Pancreas (tissue), 10 donors: ENCODE measurements around the gene CD226. TPM values are rescaled to one million over a fixed set of nuclear protein-coding genes. Genes with fewer than 3 reads are reported as not detected.

Source experiments
- ATAC-seq, 4 donors: fragments of 200-7000 bp; cut with Tn5 transposase; one replicate each; pipeline versions ENCODE4 v1.8.0 to v1.9.1; 2020; ENCODE audit warnings: mild to moderate bottlenecking in 4 of 4, moderate library complexity in 4 of 4
- DNase-seq, 6 donors: peaks; one replicate each; pipeline ENCODE4 v3.0.0-alpha.2; 2020
- FAIRE-seq: peaks from 2 replicates; lab custom pipeline; 2012; peaks lifted over from hg19 to GRCh38; lab: Jason Lieb, UNC
- H3K27ac ChIP-seq, 4 donors: fragments of 200-600 bp; sonication (generic); 1 replicate in 3 of 4; 2 replicates in 1 of 4; pipeline versions ENCODE4 v1.5.0 to v1.8.0; 2020
- H3K27me3 ChIP-seq, 4 donors: fragments of 200-600 bp; one replicate each; pipeline ENCODE4 v1.8.0; 2021
- H3K36me3 ChIP-seq, 3 donors: fragments of 200-600 bp; sonication (generic) in 1 of 3; one replicate each; pipeline versions ENCODE4 v1.5.0 to v1.8.0; 2020 to 2021
- H3K4me1 ChIP-seq, 3 donors: fragments of 200-600 bp; one replicate each; pipeline ENCODE4 v1.8.0; 2021
- H3K4me3 ChIP-seq, 4 donors: fragments of 200-600 bp; sonication (generic) in 2 of 4; one replicate each; pipeline versions ENCODE4 v1.5.0 to v1.8.0; 2020 to 2021
- H3K9me3 ChIP-seq, 4 donors: fragments of 200-600 bp; one replicate each; pipeline ENCODE4 v1.8.0; 2021
- CTCF ChIP-seq, 4 donors: fragments of 200-600 bp; sonication (generic) in 3 of 4; IDR thresholded peaks; one replicate each; pipeline versions ENCODE4 v1.5.0 to v1.8.0; 2021; ENCODE audit warnings: antibody characterized with exemption in 4 of 4
- WGBS, 2 donors: extraction: QIAGEN DNeasy Blood & Tissue Kit; methylation state at CpG; one replicate each; pipeline ENCODE4 v1.1.7; 2013; 5-methylcytosine and 5-hydroxymethylcytosine counted together
- intact Hi-C, 3 donors: fragments of 100-400 bp; cut with DNase I; formaldehyde crosslinking; loops; one replicate each; pipeline versions ENCODE4 v1.11.1 to v1.14.2; 2022
- polyA plus RNA-seq, 2 donors: library from polyadenylated mRNA; stranded (reverse); fragments of 200-250 nt; gene quantifications; one replicate each; pipeline ENCODE4 v1.2.3, GENCODE V29; 2013
- total RNA-seq, 6 donors: library from RNA; stranded (reverse); fragmentation: NEBNext Ultra II Directional in 4 of 6; extraction: Animal tissue kit (Norgen Biotek cat#: 25700) in 4 of 6; gene quantifications; one replicate each; pipeline versions ENCODE4 v1.2.1 to v1.2.4, GENCODE V29; 2021 to 2023
- donor health status: healthy with polysubstance abuse.
- donor health status: DM: no; HTN: no; CAD: no; lungs with moderate emphysema.
- donor health status: DM: no; HTN: no; CAD: no.
- donor health status: control.
- donor health status: control.
- donor health status: Bipolar disorder and iron deficiency.
- donor health status: DM: yes; HTN: yes; CAD: no.
- donor health status: DM: no; HTN: no; CAD: no.
- donor health status: DM: no; HTN: no; CAD: no.
- donor health status: DM: yes; HTN: yes; CAD: no.

Gene CD226
- total and polyA plus RNA-seq, 8 donors = 0.07 to 1.1 (median 0.38) TPM

DNA sequence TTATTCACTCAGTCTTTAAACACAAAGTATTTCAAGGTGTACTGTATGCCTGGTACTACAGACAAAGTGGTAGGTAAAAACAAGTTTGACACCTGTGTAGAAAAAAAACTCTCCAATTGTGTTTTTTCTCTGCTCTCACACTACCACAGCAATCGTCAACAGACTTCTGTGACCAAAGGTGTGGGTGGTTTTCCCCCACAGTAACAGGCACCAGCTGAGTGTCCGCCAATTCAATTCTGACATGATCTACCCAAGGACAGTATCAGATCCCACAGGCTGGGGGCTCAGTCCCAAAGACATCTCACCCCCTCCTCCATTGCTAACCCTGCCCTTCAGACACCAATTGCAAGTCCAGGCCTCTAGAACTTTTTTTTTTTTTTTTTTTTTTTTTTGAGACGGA, 71.2 kb downstream of the CD226 start:
- ATAC-seq (no peak), DNase-seq (no peak), FAIRE-seq (no peak)
- WGBS, 2 donors = 77 to 83% methylated on average over 2 to 3 of the region's 3 CpGs
- TF ChIP-seq CTCF (IDR thresholded peaks at IDR 0.05) = no peak
- H3K4me3 ChIP-seq = no peak overlapping the region
- H3K9me3 ChIP-seq = no peaks in the 10 kb centered on the region
- intact Hi-C loops = no loop called here
- no peaks in the 10 kb centered on the region for H3K4me1 ChIP-seq
- H3K27ac ChIP-seq = no peak overlapping the region
- H3K27me3 ChIP-seq = no peaks in the 10 kb centered on the region
- H3K36me3 ChIP-seq = no peaks in the 10 kb centered on the region

GRCh38 chr18:69874058-69874457, 73.6 kb downstream of the CD226 start:
- H3K36me3 ChIP-seq = no peaks in the 10 kb centered on the region
- WGBS, 2 donors = 93% methylated on average over 2 of the region's 2 CpGs
- no peaks in the 10 kb centered on the region for H3K4me1 ChIP-seq
- H3K9me3 ChIP-seq = no peaks in the 10 kb centered on the region
- DNase-seq (no peak), FAIRE-seq (no peak), ATAC-seq (no peak)
- H3K27ac ChIP-seq = no peak overlapping the region
- intact Hi-C loops = no loop called here
- TF ChIP-seq CTCF (IDR thresholded peaks at IDR 0.05) = no peak
- no peak overlapping the region for H3K4me3 ChIP-seq
- no peaks in the 10 kb centered on the region for H3K27me3 ChIP-seq

DNA sequence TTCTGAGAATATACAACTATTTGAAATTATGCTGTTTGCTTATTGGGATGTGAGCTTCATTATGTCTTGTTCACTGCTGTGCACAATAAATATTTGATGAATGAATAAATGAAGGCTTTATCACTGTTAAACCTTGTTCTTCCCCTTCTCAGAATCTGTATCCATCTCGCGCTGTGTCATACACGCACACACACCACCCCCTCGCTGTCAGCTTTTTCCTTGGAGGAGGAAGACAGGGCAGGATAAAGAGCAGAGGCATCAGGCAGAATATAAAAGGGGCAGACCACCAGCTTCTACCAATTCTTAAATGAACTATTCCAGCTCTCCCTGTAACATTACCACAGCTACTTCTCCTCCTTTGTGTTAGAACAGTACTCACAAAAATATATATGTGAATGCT, 75.0 kb downstream of the CD226 start:
- Histone ChIP-seq H3K36me3 (no peaks in the 10 kb centered on the region), H3K4me1 (no peaks in the 10 kb centered on the region), H3K27me3 (no peaks in the 10 kb centered on the region), H3K4me3 (no peak overlapping the region), H3K27ac (no peak overlapping the region), H3K9me3 (no peaks in the 10 kb centered on the region)
- intact Hi-C loops = no loop called here
- FAIRE-seq = no peak
- WGBS, 2 donors = 82 to 83% methylated on average over 4 of the region's 4 CpGs
- no peak for ATAC-seq
- TF ChIP-seq CTCF (IDR thresholded peaks at IDR 0.05) = no peak
- no peak for DNase-seq

DNA sequence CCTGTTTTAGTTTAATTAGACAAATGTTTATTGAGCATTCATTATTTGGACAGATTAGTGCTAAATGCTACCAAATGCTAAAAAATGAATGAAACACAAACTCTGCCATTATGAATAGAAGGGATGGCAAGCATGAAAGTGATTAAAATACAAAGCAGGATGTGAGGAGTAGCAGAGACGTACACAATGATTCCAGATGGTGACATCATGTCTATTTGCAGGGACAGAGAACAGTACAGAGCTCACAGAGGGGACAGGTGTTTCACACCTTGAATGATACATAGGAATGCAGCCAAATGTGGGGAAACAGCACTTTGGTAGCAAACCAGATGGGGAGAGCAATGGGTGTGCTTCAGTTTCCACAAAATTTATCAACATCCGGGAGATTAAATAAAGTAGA, 76.3 kb downstream of the CD226 start:
- ATAC-seq (no peak), DNase-seq (no peak), FAIRE-seq (no peak)
- H3K27ac ChIP-seq = no peak overlapping the region
- H3K9me3 ChIP-seq = no peaks in the 10 kb centered on the region
- no peaks in the 10 kb centered on the region for H3K36me3 ChIP-seq
- intact Hi-C loops = no loop called here
- no peak for TF ChIP-seq CTCF (IDR thresholded peaks at IDR 0.05)
- WGBS, 2 donors = 88 to 95% methylated on average over 2 of the region's 2 CpGs
- H3K27me3 ChIP-seq = no peaks in the 10 kb centered on the region
- no peaks in the 10 kb centered on the region for H3K4me1 ChIP-seq
- no peak overlapping the region for H3K4me3 ChIP-seq

DNA sequence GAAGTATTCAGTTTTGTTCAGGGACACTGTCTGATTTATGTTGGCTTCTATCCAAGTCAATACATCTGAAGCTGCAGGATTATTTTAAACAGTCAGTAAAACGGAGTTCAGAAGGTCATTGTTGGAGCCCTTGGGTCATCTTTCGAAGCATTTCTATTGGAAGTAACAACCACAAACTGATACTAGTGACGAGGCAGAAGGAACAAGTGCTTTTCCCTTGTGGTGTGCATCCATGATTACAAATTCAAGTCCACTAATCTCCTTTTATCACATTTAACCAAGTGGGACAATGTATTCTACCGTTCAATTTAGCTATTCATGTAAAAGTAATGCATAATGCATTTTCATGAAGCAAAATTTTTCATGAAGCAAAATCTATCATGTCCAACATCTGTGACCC, 76.9 kb downstream of the CD226 start:
- no peak overlapping the region for H3K27ac ChIP-seq
- no peaks in the 10 kb centered on the region for H3K27me3 ChIP-seq
- H3K9me3 ChIP-seq = no peaks in the 10 kb centered on the region
- H3K4me3 ChIP-seq = no peak overlapping the region
- intact Hi-C loops = no loop called here
- no peaks in the 10 kb centered on the region for H3K4me1 ChIP-seq
- DNase-seq (no peak), FAIRE-seq (no peak), ATAC-seq (no peak)
- TF ChIP-seq CTCF (IDR thresholded peaks at IDR 0.05) = no peak
- H3K36me3 ChIP-seq = no peaks in the 10 kb centered on the region
- WGBS, 2 donors = 86 to 92% methylated on average over 4 of the region's 4 CpGs
